ENCODE measurements around the gene CSRNP3. TPM values are rescaled to one million over a fixed set of nuclear protein-coding genes. Genes with fewer than 3 reads are reported as not detected.

The CSRNP3 gene
- total RNA-seq, 3 donors from 2014 or later = 2.0 to 5.2 (median 4.6) TPM

DNA sequence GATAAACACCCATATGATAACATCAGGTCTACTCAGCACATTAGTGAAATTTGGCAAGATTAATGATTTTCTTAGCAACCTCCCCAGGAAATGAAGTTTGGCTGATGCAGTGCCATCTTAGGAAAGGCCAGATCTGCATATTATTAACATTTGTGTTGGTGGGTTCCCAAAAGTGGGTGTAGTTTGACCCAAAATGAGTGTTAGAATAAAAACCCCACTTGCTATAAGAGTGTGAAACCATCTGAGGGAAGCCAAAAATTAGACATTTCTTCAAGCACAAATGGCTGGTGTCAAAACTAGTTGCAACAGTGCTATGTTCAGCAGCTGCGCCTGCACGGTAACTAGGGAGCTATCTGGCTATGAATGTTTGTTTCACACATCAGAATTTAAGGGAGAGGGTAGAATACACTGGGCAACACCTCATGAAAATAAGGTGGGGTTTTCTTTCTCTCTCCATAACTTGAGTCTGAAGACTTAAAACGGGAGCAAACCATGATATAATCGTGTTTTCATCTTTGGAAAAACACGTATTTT, 15.9 kb upstream of the CSRNP3 start:
- no peak for DNase-seq
- intact Hi-C loops (cut with DNase I, micrococcal nuclease) = no loop called here
- Histone ChIP-seq H3K4me1 (ENCODE audit: low read depth) (no peaks in the 10 kb centered on the region), H3K4me3 (no peak overlapping the region), H3K36me3 (ENCODE audit: low read depth) (no peaks in the 10 kb centered on the region), H3K9me3 (no peaks in the 10 kb centered on the region)
- no peak for ATAC-seq
- TF ChIP-seq, protein P1, sequence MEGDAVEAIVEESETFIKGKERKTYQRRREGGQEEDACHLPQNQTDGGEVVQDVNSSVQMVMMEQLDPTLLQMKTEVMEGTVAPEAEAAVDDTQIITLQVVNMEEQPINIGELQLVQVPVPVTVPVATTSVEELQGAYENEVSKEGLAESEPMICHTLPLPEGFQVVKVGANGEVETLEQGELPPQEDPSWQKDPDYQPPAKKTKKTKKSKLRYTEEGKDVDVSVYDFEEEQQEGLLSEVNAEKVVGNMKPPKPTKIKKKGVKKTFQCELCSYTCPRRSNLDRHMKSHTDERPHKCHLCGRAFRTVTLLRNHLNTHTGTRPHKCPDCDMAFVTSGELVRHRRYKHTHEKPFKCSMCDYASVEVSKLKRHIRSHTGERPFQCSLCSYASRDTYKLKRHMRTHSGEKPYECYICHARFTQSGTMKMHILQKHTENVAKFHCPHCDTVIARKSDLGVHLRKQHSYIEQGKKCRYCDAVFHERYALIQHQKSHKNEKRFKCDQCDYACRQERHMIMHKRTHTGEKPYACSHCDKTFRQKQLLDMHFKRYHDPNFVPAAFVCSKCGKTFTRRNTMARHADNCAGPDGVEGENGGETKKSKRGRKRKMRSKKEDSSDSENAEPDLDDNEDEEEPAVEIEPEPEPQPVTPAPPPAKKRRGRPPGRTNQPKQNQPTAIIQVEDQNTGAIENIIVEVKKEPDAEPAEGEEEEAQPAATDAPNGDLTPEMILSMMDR (IDR thresholded peaks at IDR 0.05) = no peak

DNA sequence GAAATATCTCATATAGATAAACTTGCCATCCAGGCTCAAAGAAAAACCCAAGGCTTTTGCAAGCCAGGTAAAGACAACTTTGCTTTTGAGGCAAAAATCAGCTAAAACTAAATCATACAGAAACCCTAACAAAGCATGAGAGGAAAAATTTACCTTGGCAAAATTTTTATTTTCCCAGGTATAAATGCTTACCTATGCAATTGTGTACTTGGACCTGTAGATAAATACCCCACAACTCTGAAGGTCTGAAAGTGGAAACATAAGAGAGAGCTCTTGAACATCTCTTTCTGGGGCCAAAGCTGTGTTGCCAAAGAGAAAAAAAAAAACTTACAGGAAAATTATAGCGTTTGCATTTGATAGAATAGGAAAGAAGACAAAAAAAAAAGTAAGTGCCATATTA, 14.6 kb upstream of the CSRNP3 start:
- Histone ChIP-seq H3K4me1 (ENCODE audit: low read depth) (no peaks in the 10 kb centered on the region), H3K36me3 (ENCODE audit: low read depth) (no peaks in the 10 kb centered on the region), H3K4me3 (no peak overlapping the region), H3K9me3 (no peaks in the 10 kb centered on the region)
- TF ChIP-seq, protein P1 (IDR thresholded peaks at IDR 0.05) = no peak
- intact Hi-C loops (cut with DNase I, micrococcal nuclease) = no loop called here
- ATAC-seq = no peak
- DNase-seq = no peak

DNA sequence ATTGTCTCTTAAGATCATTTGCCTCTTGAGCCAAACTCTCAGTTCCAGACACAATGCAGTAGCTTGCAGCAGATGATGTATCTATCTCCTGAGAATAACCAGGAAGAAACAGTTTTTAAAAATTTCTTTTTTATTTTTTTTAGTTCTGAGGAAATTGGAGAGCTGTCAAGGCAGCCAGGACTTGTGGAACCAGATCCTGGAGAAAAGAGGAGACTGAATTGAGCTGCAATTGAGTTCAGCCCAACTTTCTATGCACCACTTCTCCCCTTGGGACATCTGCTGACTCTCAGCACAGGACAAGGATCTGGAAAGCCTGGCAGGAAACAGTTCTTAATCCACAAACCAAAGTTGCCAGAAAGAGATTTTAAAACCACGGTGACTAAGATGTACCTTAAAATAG, 13.5 kb upstream of the CSRNP3 start:
- DNase-seq (no peak), ATAC-seq (no peak)
- Histone ChIP-seq H3K36me3 (ENCODE audit: low read depth) (no peaks in the 10 kb centered on the region), H3K4me1 (ENCODE audit: low read depth) (no peaks in the 10 kb centered on the region), H3K4me3 (no peak overlapping the region), H3K9me3 (no peaks in the 10 kb centered on the region)
- TF ChIP-seq, protein P1 (IDR thresholded peaks at IDR 0.05) = no peak
- intact Hi-C loops (cut with DNase I, micrococcal nuclease) = no loop called here

DNA sequence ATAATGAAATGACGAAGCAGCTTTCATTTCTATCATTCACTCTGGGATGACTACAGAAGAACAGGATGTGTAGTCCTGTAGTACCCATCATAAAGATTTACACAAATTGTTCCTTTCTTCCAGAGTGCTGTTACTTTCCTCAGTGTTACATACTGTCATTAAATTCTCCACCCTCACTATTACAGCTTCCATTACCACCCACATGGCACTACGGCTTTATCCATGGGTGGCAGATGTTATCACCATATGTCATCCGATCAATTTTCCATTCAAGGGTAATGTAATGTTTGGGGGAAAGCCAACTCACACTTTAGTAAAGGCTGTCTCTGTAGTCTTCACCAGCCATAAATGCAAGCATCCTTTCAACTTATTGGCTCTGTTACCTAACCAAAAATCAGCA, 7.1 kb upstream of the CSRNP3 start:
- DNase-seq (no peak), ATAC-seq (no peak)
- intact Hi-C loops (cut with DNase I, micrococcal nuclease) = no loop called here
- Histone ChIP-seq H3K4me1 (ENCODE audit: low read depth) (no peaks in the 10 kb centered on the region), H3K4me3 (no peak overlapping the region), H3K36me3 (ENCODE audit: low read depth) (no peaks in the 10 kb centered on the region), H3K9me3 (no peaks in the 10 kb centered on the region)
- TF ChIP-seq, protein P1 (IDR thresholded peaks at IDR 0.05) = no peak

DNA sequence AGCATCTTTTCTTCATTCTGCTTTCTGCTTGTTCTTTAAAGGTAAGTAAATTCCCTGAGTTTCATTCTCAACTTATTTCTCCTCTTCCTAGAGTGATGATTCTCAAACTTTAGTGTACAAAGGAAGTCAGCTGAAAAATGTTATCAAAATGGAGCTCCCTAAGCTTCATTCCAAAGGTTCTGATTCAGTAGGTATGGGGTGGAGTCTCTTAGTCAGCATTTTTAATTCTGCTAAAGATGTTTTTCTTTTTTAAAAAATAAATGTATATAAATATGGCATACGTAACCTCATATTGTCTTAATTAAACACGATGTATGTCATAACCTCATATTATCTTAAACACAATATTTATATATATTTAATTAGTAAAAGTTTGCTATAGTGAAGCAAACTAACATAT, 3.1 kb upstream of the CSRNP3 start:
- intact Hi-C loops (cut with DNase I, micrococcal nuclease) = no loop called here
- Histone ChIP-seq H3K4me1 (ENCODE audit: low read depth) (no peaks in the 10 kb centered on the region), H3K36me3 (ENCODE audit: low read depth) (no peaks in the 10 kb centered on the region), H3K9me3 (no peaks in the 10 kb centered on the region), H3K4me3 (no peak overlapping the region)
- DNase-seq (no peak), ATAC-seq (no peak)
- TF ChIP-seq, protein P1 (IDR thresholded peaks at IDR 0.05) = no peak

DNA sequence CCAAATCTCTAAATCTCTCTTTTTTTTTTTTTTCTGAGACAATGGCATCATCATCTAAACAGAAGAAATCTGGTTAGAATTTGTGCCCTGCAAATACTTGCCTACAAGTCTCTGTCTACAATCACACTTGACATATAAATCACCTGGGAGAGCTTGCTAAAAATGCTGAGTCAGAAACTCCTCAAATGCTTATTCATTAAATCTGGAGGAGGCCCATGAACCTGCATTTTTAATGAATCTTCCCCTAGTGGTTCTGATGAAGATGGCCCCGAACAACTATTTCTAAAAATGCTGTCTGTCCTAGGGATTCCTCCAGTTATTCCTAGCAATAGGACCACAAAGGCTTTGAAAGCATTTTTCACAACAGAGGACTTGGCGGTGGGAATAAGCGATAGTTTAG, 1.6 kb upstream of the CSRNP3 start:
- Histone ChIP-seq H3K9me3 (no peaks in the 10 kb centered on the region), H3K4me3 (no peak overlapping the region), H3K4me1 (ENCODE audit: low read depth) (no peaks in the 10 kb centered on the region), H3K36me3 (ENCODE audit: low read depth) (no peaks in the 10 kb centered on the region)
- DNase-seq (no peak), ATAC-seq (no peak)
- intact Hi-C loops (cut with DNase I, micrococcal nuclease) = no loop called here
- TF ChIP-seq, protein P1 (IDR thresholded peaks at IDR 0.05) = no peak

All from mucosa of descending colon (tissue), 3 donors.